Stimulated activated CD4-positive, alpha-beta T cell treated with anti-CD3 and anti-CD28 coated beads, TNF-alpha, amount 100 ng/mL, for 1 hour (primary cell): Measurements from ENCODE around the gene MBNL2.

Source experiments
- DNase-seq, 3 donors: peaks; one replicate each; pipeline ENCODE4 v3.0.0-alpha.2; 2020; ENCODE audit warnings: low read depth in 3 of 3, low spot score in 1 of 3

Gene MBNL2

GRCh38 chr13:97408938-97409337 lies 186.8 kb downstream of the MBNL2 start:
- no peak for DNase-seq

- DNase-seq, result no peak
These were observed 189.9 kb downstream of the MBNL2 start for GRCh38 chr13:97411984-97412383.

- no peak for DNase-seq
These were observed 191.6 kb downstream of the MBNL2 start for GRCh38 chr13:97413694-97414093.

- DNase-seq, result no peak
These were observed 192.3 kb downstream of the MBNL2 start for GRCh38 chr13:97414392-97414791.

GRCh38 chr13:97417698-97418097 lies 195.6 kb downstream of the MBNL2 start:
- no peak for DNase-seq

- DNase-seq, result no peak
These were observed 200.3 kb downstream of the MBNL2 start for GRCh38 chr13:97422118-97423054.

- DNase-seq, result no peak
These were observed 201.3 kb downstream of the MBNL2 start for GRCh38 chr13:97423300-97424045.

GRCh38 chr13:97425590-97425989 lies 203.5 kb downstream of the MBNL2 start:
- no peak for DNase-seq

GRCh38 chr13:97426695-97427094 lies 204.6 kb downstream of the MBNL2 start:
- no peak for DNase-seq

- no peak for DNase-seq
These were observed 207.5 kb downstream of the MBNL2 start for GRCh38 chr13:97429681-97430081.

- DNase-seq, result no peak
These were observed 208.2 kb downstream of the MBNL2 start for GRCh38 chr13:97430296-97430695.

- DNase-seq, result no peak
These were observed 209.1 kb downstream of the MBNL2 start for GRCh38 chr13:97431171-97431764.

GRCh38 chr13:97432232-97432916 lies 210.2 kb downstream of the MBNL2 start:
- no peak for DNase-seq

- DNase-seq, result peak; percentile 92 to 99 (median 96)
These were observed 211.0 kb downstream of the MBNL2 start for GRCh38 chr13:97432917-97433726.

GRCh38 chr13:97433727-97434396 lies 211.7 kb downstream of the MBNL2 start, which contains the start of gene RAP2A:
TSS of gene RAP2A (plus strand) at chr13:97434169. CDS start at chr13:97434471, 302 bp downstream.
- DNase-seq, result peak; percentile 77 to 85 (median 77)

GRCh38 chr13:97434397-97435201 lies 212.5 kb downstream of the MBNL2 start:
- peak in 2 of 3 donors; percentile 12 to 14 for DNase-seq

- no peak for DNase-seq
These were observed 213.2 kb downstream of the MBNL2 start for GRCh38 chr13:97435323-97435722.

- no peak for DNase-seq
These were observed 213.7 kb downstream of the MBNL2 start for GRCh38 chr13:97435794-97436193.

GRCh38 chr13:97436845-97437244 lies 214.7 kb downstream of the MBNL2 start:
- DNase-seq, result no peak
